Measurements from ENCODE around the gene TTPAL.

The TTPAL gene

GRCh38 chr20:44438782-44439181 is 36.9 kb upstream of the TTPAL start:
- no peak for DNase-seq

GRCh38 chr20:44439318-44439717 is 36.4 kb upstream of the TTPAL start:
- DNase-seq = no peak

GRCh38 chr20:44442298-44443070 is 33.2 kb upstream of the TTPAL start:
- DNase-seq = no peak

GRCh38 chr20:44445742-44446710 is 29.6 kb upstream of the TTPAL start:
- DNase-seq = no peak

GRCh38 chr20:44447827-44448419 is 27.8 kb upstream of the TTPAL start:
- DNase-seq = no peak

- DNase-seq = no peak
These were observed 26.7 kb upstream of the TTPAL start for GRCh38 chr20:44448753-44449546.

GRCh38 chr20:44449864-44450263 is 25.8 kb upstream of the TTPAL start:
- DNase-seq = no peak

- DNase-seq = no peak
These were observed 25.3 kb upstream of the TTPAL start for GRCh38 chr20:44450281-44450889.

GRCh38 chr20:44450903-44451450 is 24.7 kb upstream of the TTPAL start:
- DNase-seq = no peak

GRCh38 chr20:44454306-44454963 is 21.2 kb upstream of the TTPAL start:
- DNase-seq = no peak

GRCh38 chr20:44455126-44455525 is 20.5 kb upstream of the TTPAL start:
- DNase-seq = no peak

GRCh38 chr20:44456611-44457010 is 19.1 kb upstream of the TTPAL start:
- DNase-seq = no peak

GRCh38 chr20:44457016-44457415 is 18.7 kb upstream of the TTPAL start:
- no peak for DNase-seq

- DNase-seq = no peak
These were observed 16.4 kb upstream of the TTPAL start for GRCh38 chr20:44459271-44459670.

- DNase-seq = no peak
These were observed 14.9 kb upstream of the TTPAL start for GRCh38 chr20:44460795-44461141.

- no peak for DNase-seq
These were observed 14.4 kb upstream of the TTPAL start for GRCh38 chr20:44461142-44461802.

- no peak for DNase-seq
These were observed 13.9 kb upstream of the TTPAL start for GRCh38 chr20:44461803-44462174.

- no peak for DNase-seq
These were observed 12.2 kb upstream of the TTPAL start for GRCh38 chr20:44463466-44463865.

GRCh38 chr20:44464514-44464913 is 11.2 kb upstream of the TTPAL start:
- no peak for DNase-seq

GRCh38 chr20:44465001-44465560 is 10.6 kb upstream of the TTPAL start:
- no peak for DNase-seq
